HG03432 (cell line): ENCODE measurements around the gene PSMC3.

Source experiments
- ATAC-seq: cut with Tn5 transposase; IDR thresholded peaks from one replicate; pipeline ENCODE4 v1.9.1; 2021; ENCODE audit warnings: mild to moderate bottlenecking, moderate library complexity; ENCODE audit not compliant: unreplicated experiment

PSMC3 gene

DNA sequence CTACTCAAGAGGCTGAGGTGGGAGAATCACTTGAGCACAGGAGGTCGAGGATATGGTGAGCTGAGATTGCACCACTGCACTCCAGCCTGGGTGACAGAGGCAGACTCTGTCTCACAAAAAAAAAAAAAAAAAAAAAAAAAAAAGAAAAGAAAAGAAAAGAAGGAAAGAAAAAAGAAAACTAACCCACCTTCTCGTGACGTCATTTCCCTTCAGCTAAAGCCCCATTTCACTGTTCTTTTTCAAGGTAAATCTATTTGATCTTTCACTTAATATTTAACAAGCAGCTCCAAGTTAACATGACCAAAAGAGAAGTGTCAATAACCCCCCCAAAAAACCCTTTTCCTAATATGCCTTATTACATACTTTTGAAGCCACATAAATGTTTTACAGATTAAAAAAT lies 17.6 kb upstream of the PSMC3 start:
- no peak for ATAC-seq

DNA sequence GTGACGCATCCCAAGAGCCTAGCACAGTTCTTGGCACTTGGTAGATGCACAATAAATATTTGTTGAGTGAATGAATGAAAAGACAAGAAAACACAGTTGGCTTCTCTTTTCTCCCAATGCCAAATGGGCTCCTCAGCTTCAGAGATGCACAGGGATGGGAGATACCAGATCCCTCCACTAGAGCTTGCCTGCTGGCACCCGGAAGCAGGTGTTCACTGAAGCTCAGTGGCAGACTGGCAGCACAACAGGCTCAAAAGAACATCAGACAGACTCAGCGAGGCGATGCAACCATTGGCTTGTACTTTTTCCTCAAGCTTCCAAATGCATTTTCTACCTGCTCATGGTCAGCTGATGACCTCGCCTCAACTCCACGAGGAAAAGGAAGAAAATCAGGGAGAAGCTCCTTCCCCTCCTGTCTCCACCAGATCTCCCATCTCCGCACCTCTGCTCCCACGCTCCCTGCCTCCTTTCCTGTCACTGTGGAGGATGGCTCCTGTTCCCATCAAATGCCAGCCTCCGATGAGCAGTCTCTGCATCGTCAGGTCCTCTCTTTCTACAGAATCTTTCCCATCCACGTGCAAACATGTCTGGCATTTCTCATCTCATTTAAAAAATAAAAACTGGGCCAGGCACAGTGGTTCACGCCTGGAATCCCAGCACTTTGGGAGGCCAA lies 16.9 kb upstream of the PSMC3 start:
- ATAC-seq = no peak

DNA sequence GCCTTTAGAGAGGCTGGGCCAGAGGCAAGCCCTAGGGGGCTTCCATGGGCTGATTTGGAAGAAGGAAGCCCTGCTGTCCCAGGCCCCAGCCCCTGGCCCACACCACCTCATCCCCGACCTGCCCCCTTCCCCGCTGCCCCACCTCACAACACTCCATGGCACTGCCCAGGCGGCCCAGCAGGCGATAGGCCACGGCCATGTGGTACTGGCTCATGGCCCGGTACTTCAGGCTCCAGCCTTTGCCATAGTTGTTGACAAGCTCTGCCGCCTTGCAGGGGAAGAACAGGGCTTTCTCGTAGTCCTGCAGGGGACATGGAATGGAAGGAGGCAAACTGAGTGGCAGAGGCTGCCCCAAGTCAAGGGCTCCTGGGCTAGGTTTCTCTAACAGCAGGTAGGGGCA lies 16.3 kb upstream of the PSMC3 start:
- ATAC-seq = no peak

DNA sequence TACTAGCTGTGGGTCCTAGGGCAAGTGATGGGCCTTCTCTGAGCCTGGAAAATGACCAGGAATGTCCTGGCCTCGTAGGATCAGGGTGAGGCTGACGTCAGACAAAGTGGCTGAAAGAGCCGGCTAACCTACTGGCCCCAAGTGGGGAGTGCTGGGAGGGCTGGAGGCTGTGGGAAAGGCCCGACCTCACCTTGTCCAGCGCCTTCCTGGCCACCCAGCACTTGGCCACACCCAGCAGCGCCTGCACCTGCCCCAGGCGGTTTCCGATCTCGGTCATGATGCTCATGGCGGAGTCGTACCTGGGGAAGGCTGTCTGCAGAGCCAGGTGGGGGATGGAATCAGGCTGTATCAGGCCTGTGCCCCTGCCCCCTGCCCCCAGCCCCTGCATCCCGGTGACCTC lies 15.2 kb upstream of the PSMC3 start:
- no peak for ATAC-seq

DNA sequence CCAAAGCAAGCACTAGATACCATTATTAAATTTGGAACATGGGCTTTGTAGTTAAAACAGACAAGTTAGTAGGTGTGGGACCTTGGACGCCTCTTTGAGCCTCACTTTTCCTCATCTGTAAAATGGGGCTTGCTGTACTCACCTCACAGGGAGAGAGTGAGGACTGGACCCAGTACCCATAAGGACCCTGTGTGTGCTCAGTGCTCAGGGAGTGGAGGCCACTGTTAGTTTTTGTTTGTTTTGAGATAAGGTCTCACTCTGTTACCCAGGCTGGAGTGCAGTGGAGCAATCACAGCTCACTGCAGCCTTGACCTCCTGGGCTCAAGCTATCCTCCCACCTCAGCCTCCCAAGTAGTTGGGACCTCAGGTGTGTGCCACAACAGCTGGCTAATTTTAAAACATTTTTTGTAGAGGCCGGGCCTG lies 13.8 kb upstream of the PSMC3 start:
- no peak for ATAC-seq

DNA sequence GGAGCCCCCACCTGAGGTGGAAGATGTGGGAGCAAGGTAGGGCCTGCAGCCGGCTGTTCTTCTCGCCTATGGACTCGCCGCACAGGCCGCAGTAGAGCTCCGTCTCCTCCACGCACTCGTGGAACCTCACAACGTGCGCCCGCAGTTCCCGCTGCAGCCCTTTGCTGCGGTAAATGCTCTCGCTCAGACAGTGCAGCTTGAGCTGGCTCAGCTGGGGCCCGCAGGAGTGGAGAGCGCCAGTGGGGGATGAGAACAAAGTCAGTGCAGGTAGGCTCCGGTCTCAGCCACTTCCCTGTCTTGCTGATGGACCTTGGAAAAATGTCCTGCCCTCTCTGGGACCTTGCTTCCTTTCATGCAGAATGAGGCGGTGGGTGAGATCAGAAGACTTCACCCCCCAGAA lies 12.5 kb upstream of the PSMC3 start:
- no peak for ATAC-seq

DNA sequence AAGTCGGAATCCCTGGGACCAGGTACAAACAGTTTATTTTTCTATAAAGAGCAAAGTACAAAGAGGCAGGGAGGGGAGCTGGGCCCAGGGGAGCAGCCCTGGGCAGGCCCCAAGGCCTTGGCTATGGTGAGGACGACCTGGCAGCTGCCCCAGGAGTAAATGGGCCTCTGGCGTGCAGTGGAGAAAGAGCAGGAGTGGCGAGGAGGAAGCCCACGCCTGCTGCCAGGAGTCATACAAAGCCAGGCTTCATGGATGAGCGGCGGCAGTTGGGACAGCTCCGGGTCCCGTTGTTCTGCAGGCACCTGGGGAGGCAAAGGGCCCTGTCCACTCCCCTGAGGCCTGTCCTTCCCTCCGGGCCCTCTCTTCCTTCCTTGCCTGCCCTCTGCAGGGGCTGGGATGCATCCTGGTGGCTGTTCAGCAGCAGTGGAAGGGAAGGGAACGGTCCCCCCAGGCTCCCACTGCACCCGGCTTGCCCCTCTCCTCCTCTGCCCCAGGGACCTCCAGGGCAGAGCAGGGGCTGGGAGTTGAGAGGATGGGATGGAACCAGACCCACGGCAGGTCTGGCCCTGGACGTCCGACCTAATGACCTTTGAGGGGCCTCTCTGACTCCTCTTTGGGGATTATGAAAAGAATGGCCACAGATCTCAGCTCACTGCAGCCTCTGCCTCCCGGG lies 11.6 kb upstream of the PSMC3 start:
- ATAC-seq = no peak

DNA sequence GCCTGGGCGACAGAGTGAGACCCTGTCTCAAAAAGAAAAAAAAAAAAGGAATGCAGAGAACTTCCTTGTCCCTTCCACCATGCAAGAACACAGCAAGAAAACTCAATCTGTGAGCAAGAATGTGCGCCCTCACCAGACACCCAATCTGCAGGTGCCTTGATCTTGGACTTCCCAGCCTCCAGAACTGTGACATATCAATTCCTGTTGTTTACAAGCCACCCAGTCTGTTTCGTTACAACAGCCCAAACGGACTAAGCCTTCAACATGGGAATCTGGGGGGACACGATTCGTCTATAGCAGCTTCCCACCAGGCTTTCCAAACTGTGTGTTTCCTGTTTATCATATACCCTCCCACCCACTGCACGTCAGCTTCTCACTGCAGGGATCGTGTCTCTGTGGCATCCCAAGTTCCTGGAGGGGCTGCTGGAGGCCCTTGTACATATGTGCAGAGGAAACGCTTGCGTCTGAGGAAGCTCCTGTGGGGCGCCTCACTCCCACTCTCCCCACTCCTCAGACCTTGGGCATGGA lies 11.0 kb upstream of the PSMC3 start:
- no peak for ATAC-seq

DNA sequence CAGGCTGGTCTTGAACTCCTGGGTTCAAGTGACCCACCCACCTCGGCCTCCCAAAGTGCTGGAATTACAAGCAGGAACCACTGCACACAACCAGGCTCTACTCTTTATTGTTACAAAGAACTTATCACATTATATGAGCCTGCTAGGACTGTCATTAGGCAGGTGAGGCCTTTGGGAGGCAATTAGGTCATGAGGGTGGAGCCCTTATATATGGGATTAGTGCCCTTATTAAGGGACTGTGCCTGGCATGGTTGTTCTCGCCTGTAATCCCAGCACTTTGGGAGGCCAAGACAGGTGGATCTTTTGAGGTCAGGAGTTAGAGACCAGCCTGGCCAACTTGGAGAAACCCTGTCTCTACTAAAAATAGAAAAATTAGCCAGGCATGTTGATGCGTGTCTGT lies 10.5 kb upstream of the PSMC3 start:
- ATAC-seq = no peak

DNA sequence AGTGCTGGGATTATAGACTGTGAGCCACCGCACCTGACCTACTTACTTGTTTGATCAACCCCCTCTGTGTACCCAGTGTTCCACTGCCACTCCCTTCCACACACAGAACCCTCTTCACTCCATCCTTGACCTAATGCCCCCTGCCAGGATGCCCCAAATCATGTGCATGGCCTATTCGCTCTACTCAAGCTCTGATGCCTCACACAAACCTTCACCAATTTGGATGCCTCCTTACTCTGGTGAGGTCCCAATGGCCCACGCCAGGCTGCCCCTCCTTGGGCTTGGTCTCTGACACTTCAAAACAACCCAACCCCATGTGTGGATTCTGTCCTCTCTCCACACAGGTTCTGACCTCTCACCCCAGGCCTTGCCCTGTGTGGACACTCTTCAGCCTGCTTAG lies 9.4 kb upstream of the PSMC3 start:
- ATAC-seq = no peak

DNA sequence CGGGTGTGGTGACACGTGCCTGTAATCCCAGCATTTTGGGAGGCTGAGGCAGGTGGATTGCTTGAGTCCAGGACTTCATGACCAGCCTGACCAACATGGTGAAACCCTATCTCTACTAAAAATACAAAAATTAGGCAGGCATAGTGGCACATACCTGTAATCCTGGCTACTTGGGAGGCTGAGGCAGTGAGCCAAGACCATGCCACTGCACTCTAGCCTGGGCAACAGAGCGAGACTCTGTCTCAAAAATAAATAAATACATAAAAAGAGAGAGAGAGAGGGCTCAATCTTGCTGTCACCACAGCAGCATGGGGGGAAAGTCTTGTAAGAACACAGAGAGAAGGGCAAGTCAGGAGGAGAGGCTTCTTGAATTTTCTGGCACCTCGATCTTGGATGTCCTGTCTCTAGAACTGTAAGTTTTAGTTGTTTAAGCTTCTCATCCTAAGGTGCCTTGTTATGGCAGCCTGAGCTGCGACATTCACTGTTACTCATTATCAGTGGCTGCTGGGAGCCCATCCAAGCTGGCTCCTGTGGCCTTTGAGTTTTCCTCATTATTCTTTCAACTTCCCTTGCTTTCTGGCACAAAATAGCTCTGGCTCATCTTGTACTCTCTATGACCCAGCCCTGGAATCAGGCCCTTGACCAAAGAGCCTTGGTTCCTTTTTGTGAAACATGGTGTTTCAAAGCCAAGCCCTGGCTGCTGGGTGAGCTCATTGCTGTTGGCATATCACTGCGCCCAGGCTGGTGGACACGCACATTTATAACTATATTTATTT lies 8.0 kb upstream of the PSMC3 start:
- ATAC-seq = no peak

DNA sequence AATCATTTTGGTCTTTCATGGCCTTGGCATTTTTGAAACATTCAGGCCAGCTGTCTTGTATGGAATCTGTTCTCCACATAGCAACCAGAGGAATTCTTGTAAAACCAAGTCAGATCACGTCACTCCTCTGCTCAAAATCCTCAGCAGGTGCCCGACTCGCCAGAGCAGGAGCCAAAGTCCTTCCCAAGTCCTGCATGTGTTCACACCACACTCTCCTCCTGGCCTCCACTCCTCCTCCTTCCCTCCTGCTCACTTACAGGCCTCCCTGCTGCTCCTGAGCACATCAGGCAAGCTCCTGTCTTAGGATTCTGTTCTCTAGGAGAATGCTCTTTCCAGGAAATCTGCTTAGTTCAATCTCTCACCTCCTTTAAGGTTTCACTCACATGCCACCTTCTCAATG lies 6.9 kb upstream of the PSMC3 start:
- ATAC-seq = no peak

DNA sequence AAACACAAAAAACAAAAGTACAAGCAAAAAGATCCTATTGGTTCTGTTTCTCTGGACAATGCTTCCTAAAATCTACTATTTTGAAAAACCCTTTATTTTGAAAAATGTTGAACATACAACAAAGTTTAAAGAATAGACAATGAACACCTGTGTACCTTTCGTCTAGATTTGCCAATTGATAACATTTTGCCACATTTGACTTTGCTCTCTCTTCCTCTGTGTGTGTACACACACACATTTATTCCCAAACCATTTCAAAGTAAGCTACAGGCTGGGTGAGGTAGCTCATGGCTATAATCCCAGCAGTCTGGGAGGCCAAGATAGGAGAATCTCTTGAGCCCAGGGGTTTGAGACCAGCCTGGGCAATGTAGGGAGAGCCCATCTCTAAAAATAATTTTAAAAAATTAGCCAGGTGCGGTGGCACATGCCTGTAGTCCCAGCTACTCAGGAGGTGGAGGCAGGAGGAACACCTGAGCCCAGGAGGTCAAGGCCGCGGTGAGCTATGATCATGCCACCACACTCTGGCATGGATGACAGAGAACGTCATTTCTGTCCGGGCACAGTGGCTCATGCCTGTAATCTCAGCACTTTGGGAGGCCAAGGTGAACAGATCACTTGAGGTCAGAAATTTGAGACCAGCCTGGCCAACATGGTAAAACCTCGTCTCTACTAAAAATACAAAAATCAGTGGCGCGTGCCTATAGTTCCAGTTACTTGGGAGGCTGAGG lies 5.3 kb upstream of the PSMC3 start:
- ATAC-seq = no peak

DNA sequence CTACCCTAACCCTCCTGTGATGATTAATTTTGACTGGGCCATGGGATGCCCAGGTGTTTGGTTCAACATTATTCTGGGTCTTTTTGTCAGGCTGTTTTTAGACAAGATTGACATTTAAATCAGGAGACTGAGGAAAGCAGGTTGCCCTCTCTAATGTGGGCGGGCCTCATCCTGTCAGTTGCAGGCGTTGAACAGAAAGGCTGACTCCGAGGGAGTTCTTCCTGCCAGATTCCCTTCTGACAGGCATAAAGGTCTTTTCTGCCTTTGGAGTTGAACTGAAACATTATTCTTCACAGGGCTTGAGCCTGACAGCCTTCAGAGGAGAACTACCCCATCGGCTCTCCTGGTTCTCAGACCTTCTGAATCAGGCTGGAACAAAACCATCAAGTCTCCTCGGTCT lies 4.3 kb upstream of the PSMC3 start:
- no peak for ATAC-seq

DNA sequence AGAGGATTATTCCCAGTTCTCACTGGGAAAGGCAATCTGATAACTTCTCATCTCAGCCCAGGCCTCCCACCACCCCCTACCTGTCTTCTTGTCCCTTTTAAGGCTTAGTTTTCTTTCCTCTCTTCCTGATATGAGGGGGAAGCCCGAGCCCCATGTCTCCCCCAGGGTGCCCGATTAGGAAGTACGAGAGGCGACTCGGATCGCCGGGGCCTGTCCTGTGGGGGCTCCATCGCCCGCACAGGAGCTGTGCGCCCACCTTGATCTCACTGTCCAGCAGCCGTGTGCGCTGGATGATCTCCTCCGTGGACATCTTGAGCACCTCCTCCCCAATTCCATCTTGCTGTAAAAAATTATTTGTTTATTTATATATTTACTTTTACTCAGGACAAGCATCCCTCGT lies 628 bp downstream of the PSMC3 start:
- ATAC-seq = no peak

DNA sequence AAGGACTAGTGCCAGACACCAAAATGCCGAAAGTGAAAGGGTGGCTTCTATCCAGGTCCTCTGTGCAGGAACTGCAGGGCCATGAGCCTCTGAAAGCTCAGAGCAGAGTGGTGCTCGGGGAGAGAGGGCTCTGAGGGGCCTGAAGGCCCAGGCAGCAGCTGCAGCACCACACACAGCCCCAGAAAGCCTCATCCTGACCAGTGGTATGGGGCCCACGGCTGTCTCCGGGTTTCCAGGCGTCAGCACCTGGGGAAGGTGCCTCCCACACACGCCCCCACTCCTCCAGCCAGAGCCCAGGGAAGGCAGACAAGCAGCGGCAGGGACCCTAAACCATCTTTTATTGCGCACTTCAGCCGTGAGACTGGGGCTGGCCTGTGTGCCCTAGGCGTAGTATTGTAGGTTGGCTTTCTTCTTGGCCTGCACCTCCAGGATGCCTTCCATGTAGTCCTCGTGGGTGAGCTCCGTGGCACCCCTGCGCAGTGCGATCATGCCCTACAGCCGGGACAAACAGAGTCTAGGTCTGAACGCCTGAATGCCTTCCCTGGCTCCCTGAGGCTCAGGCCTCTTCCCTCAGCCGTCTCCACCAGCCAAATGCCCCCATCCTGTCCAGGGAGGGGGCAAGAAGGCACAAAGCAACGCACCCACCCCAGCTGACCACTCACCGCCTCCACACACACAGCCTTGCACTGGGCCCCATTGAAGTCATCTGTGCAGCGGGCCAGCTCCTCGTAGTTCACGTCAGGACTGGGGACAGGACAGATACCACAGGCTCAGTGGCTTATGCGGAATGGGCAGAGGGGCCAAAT lies 7.6 kb downstream of the PSMC3 start:
- no peak for ATAC-seq

DNA sequence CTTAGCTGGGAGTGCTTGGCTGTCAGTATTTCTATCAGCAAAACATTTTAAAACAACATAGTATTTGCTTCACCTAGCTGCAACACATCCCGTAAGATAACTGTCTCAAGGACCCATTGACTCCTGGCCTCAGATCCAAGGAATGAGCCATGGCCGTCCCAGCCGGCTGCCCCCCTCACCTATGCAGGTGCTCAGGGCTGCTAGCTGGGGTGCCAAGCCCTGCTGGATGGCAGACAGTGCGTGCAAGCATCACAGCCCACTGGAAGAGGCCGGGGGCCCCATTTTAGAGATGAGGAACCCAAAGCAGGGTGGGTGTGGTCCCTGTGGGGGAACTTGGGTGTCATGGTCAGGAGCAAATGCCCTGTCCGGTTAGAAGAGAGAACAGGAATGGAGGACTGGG lies 8.5 kb downstream of the PSMC3 start:
- no peak for ATAC-seq

DNA sequence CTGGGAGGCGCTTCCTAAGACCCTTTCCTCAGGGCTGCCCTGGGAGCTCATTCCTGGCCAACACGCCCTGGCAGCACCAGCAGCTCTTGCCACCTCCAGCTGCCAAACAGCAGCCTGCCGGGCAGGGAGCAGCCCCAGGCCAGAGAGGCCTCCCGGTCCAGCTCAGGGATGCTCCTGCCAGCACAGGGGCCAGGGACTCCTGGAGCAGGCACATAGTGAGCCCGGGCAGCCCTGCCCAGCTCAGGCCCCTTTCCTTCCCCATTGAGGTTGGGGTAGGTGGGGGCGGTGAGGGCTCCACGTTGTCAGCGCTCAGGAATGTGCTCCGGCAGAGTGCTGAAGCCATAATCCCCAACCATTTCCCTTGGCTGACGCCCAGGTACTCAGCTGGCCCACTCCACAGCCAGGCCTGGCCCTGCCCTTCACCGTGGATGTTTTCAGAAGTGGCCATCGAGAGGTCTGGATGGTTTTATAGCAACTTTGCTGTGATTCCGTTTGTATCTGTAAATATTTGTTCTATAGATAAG lies 10.2 kb downstream of the PSMC3 start:
- no peak for ATAC-seq

DNA sequence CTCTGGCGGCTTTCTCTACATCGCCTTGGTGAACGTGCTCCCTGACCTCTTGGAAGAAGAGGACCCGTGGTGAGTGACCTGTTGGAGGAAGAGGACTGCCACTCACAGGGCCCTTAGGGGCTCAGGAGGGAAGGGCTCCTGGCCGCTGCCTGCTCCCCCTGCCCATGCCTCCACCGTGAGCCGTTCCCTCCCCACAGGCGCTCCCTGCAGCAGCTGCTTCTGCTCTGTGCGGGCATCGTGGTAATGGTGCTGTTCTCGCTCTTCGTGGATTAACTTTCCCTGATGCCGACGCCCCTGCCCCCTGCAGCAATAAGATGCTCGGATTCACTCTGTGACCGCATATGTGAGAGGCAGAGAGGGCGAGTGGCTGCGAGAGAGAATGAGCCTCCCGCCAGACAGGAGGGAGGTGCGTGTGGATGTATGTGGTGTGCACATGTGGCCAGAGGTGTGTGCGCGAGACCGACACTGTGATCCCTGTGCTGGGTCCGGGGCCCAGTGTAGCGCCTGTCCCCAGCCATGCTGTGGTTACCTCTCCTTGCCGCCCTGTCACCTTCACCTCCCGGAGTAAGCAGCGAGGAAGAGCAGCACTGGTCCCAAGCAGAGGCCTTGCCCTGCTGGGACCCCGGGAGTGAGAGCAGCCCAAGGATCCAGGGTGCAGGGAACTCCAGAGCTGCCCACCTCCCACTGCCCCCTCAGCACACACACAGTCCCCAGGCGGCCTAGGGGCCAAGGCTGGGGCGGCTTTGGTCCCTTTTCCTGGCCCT lies 11.0 kb downstream of the PSMC3 start:
- ATAC-seq = no peak

DNA sequence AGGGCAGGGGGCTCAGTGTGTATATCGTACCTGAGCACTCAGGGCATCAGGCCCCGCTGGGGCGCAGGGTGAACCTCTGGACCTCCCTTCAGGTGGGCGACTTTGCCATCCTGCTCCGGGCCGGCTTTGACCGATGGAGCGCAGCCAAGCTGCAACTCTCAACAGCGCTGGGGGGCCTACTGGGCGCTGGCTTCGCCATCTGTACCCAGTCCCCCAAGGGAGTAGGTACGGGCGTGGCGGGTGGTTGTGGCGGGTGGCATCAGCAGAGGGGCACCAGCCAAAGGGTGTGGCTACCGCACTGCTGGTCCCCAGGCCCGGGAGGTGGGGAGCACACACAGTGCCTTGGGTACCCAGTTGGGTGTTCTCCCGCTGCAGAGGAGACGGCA lies 11.6 kb downstream of the PSMC3 start:
- ATAC-seq = no peak
